NCI-H748 treated with DMSO at 0.1 percent for 48 hours (cell line): ENCODE measurements around the gene RAB5IF.
A peak's percentile ranks its signal among the peaks of the same experiment; 100 is the strongest.
"Not testable (repeated sequence)": the region's sequence is repeated elsewhere in the genome, so short reads cannot be mapped to it uniquely, and the experiment has no call there.

Experiments used
- DNase-seq: peaks from one replicate; lab custom pipeline; 2025; lab: John Stamatoyannopoulos, UW

RAB5IF gene

GRCh38 chr20:36605399-36606157 is at the start of gene RAB5IF:
Gene RAB5IF, plus strand, starts transcription at chr20:36605779. Its CDS starts 173 bp downstream, at chr20:36605952.
- peak; percentile 93 for DNase-seq

- DNase-seq: no peak
Measured at GRCh38 chr20:36562724-36563123, 42.9 kb upstream of the RAB5IF start.

- no peak for DNase-seq
Measured at GRCh38 chr20:36563374-36563773, 42.2 kb upstream of the RAB5IF start.

- not testable (repeated sequence) for DNase-seq
Measured at GRCh38 chr20:36564078-36564725, 41.4 kb upstream of the RAB5IF start.

- DNase-seq: not testable (repeated sequence)
Measured at GRCh38 chr20:36564726-36565121, 40.9 kb upstream of the RAB5IF start.

GRCh38 chr20:36565520-36565919 is 40.1 kb upstream of the RAB5IF start:
- no peak for DNase-seq

- DNase-seq: no peak
Measured at GRCh38 chr20:36569847-36570429, 35.6 kb upstream of the RAB5IF start.

- no peak for DNase-seq
Measured at GRCh38 chr20:36571564-36572504, 33.7 kb upstream of the RAB5IF start.

- no peak for DNase-seq
Measured at GRCh38 chr20:36572701-36573102, 32.9 kb upstream of the RAB5IF start.

GRCh38 chr20:36573103-36573797 is 32.3 kb upstream of the RAB5IF start, which contains the start of gene TGIF2:
Gene TGIF2, plus strand, starts transcription at chr20:36573597. Its CDS starts 5,178 bp downstream, at chr20:36578775.
- peak; percentile 31 for DNase-seq

- no peak for DNase-seq
Measured at GRCh38 chr20:36573798-36574365, 31.7 kb upstream of the RAB5IF start.

GRCh38 chr20:36574366-36575135 is 31.0 kb upstream of the RAB5IF start:
- DNase-seq: peak; percentile 29

- no peak for DNase-seq
Measured at GRCh38 chr20:36576081-36576445, 29.5 kb upstream of the RAB5IF start.

- DNase-seq: no peak
Measured at GRCh38 chr20:36578356-36579041, 27.1 kb upstream of the RAB5IF start.

GRCh38 chr20:36579996-36580545 is 25.5 kb upstream of the RAB5IF start:
- DNase-seq: no peak

- DNase-seq: no peak
Measured at GRCh38 chr20:36582322-36582721, 23.3 kb upstream of the RAB5IF start.

GRCh38 chr20:36582821-36583220 is 22.8 kb upstream of the RAB5IF start:
- no peak for DNase-seq

GRCh38 chr20:36584018-36584481 is 21.5 kb upstream of the RAB5IF start:
- no peak for DNase-seq
